ENCODE measurements around the gene USP34.

USP34 gene

DNA sequence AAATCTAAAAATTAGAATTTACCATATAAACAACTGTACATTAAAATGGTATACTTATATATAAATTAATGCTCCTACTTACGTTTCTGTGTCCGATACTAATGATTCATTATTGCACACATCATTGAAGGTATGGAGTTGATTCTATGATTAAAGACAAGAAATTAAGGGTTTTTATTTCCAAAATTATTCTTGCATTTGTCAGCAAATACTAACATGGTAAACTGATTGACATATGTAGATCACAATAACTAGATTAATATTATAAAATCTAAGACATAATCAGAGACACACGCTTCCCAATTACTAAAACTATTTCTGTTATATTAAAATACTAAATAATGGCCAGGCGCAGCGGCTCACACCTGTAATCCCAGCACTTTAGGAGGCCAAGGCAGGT is 92.6 kb downstream of the USP34 start:
- H3K9me3 Mint-ChIP-seq, result no peaks in the 10 kb centered on the region
- H3K4me1 Mint-ChIP-seq, result peaks cover 3% of the 10 kb centered on the region
- H3K36me3 Mint-ChIP-seq, result peaks cover 91% of the 10 kb centered on the region
- no peak overlapping the region for H3K27ac Mint-ChIP-seq
- ATAC-seq, result no peak
- H3K4me3 Mint-ChIP-seq, result no peak overlapping the region
- H3K27me3 Mint-ChIP-seq, result no peaks in the 10 kb centered on the region

DNA sequence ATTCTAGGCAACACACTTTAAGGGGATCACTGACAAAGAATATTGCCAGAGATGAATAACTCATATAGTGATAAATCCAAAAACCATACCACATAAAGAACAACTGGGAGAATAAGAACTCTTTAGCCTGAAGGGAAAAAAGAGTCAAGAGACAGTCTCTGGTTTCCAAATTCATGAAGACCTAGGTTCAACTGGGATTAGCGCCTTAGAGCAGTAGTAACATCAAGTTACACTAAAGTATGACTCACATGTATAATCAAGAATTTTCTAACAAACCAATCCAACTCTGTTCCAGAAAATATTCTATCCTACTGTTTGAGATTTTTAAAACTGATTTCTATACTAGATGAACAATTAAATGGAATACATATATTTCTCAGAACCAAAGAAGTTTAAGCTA is 93.8 kb downstream of the USP34 start:
- Mint-ChIP-seq H3K36me3 (peaks cover 88% of the 10 kb centered on the region), H3K27me3 (no peaks in the 10 kb centered on the region), H3K4me1 (peaks cover 5% of the 10 kb centered on the region)

DNA sequence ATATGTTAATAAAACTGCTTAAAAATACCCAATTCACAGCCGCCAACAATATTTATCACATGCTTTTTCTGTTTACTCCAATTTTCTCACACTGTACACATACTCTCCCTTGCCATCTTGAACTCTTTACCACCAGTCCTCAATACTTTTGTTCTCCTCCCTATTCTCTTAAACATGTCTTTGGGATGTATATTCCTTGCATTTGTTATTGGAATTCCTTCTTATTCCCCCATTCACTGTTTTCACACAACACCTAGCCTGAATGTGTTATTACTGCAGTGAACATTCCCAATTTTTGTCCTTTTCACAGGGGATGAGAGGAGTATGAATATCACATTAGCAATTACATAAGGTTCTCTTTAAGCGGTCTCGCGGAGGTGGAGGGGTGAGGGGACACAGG is 94.7 kb downstream of the USP34 start:
- Mint-ChIP-seq H3K4me1 (peaks cover 5% of the 10 kb centered on the region), H3K36me3 (peaks cover 80% of the 10 kb centered on the region)

More for the DNA sequence above, 93.8 kb downstream of the USP34 start:
- Mint-ChIP-seq H3K4me3 (no peak overlapping the region), H3K27ac (no peak overlapping the region), H3K9me3 (no peaks in the 10 kb centered on the region)
- no peak for ATAC-seq

DNA sequence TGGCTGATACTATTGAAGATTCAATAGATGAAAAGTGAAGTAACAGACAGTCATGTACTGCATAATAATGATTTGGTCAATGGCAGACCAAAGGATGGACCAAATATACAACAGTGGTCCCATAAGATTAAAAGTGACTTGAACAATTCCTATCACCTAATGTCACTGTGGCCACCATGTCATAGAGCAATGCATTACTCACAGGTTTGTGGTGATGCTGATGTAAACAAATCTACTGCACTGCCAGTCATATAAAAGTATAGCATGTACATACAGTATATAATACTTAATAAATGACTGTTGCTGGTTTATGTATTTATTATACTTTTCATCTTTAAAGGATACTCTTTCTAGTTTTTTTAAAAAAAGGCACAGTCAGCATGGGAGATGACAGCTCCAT is 99.9 kb downstream of the USP34 start:
- peaks cover 80% of the 10 kb centered on the region for H3K36me3 Mint-ChIP-seq
- ATAC-seq, result no peak
- peaks cover 35% of the 10 kb centered on the region for H3K4me1 Mint-ChIP-seq
- no peak overlapping the region for H3K4me3 Mint-ChIP-seq
- no peaks in the 10 kb centered on the region for H3K9me3 Mint-ChIP-seq
- no peaks in the 10 kb centered on the region for H3K27me3 Mint-ChIP-seq
- H3K27ac Mint-ChIP-seq, result no peak overlapping the region

More for the DNA sequence above, 94.7 kb downstream of the USP34 start:
- Mint-ChIP-seq H3K9me3 (no peaks in the 10 kb centered on the region), H3K27ac (no peak overlapping the region), H3K27me3 (no peaks in the 10 kb centered on the region), H3K4me3 (no peak overlapping the region)
- ATAC-seq, result no peak

DNA sequence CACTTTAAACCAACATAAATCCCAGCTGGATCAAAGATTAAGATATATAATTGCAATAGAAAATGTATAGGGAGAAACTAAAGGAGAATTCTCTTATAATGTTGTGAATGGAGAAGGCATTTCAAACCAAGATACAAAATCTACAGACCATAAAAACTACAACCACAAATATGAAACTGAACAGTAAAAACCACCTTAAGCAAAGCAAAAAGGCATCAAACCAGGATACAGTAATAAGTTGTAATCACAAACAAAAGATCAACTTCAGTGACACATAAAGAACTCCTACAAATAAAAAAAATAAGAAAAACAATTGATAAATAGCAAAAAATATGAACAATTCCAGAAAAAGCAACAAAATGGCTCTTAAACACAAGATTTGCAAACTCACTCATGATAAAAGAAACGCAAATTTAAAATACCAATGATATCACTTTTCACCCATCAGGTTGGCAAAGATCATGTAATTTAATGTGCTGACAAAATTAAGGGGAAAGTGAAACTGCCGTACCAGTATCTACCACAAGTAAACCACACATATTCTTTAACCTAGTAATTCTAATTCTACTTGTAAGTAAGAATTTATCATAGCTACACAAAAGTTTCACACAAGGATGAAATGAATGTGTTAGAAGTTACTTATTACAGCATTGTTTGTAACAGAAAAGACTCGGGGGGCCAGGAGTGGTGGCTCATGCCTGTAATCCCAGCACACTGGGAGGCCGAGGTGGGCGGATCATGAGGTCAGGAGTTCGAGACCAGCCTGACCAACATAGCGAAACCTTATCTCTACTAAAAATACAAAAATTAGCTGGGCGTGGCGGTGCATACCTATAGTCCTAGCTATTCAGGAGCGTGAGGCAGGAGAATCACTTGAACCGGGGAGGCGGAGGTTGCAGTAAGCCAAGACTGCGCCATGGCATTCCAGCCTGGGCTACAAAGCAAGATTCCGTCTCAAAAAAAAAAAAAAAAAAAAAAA is 101.9 kb downstream of the USP34 start:
- Mint-ChIP-seq H3K4me1 (peaks cover 37% of the 10 kb centered on the region), H3K9me3 (no peaks in the 10 kb centered on the region), H3K27me3 (no peaks in the 10 kb centered on the region), H3K4me3 (no peak overlapping the region), H3K36me3 (peaks cover 75% of the 10 kb centered on the region), H3K27ac (no peak overlapping the region)
- ATAC-seq, result no peak

DNA sequence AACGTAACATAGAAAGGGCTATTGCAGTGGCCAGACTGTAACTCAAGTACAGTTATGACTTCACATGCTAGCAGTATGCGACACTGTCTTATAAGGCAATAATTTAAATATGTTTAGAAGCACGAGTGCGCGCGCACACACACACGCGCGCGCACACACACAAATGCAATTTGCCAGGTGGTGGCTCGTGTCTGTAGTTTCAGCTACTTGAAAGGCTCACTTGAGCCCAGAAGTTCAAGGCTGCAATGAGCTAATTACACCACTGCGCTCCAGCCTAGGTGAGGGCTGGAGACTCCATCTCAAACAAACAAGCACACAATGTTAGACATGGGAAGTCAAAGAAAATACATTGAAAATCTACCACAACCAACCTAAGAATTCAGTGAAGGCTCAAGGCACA is 103.7 kb downstream of the USP34 start:
- no peak for ATAC-seq
- Mint-ChIP-seq H3K27me3 (no peaks in the 10 kb centered on the region), H3K27ac (no peak overlapping the region), H3K4me1 (peaks cover 32% of the 10 kb centered on the region), H3K9me3 (peaks cover 3% of the 10 kb centered on the region), H3K36me3 (peaks cover 77% of the 10 kb centered on the region), H3K4me3 (no peak overlapping the region)

DNA sequence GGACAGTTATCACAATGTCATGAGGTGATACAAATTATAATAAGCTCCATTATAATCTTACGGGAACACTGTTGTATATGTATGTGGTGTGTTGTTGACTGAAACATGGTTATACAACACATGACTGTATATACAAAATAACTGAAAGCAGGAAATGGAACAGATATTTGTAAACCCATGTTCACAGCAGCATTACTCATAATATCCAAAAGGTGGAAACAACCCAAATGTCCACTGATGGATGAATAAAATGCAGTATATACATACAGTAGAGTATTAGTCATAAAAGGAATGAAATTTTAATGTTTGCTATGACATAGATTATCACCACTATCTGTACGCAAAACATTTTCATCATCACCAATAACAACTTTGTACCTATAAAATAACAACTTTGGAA is 107.3 kb downstream of the USP34 start:
- peaks cover 80% of the 10 kb centered on the region for H3K36me3 Mint-ChIP-seq
- H3K4me1 Mint-ChIP-seq, result peaks cover 23% of the 10 kb centered on the region
- H3K27ac Mint-ChIP-seq, result no peak overlapping the region
- H3K4me3 Mint-ChIP-seq, result no peak overlapping the region
- peaks cover 3% of the 10 kb centered on the region for H3K9me3 Mint-ChIP-seq
- no peak for ATAC-seq
- H3K27me3 Mint-ChIP-seq, result no peaks in the 10 kb centered on the region

DNA sequence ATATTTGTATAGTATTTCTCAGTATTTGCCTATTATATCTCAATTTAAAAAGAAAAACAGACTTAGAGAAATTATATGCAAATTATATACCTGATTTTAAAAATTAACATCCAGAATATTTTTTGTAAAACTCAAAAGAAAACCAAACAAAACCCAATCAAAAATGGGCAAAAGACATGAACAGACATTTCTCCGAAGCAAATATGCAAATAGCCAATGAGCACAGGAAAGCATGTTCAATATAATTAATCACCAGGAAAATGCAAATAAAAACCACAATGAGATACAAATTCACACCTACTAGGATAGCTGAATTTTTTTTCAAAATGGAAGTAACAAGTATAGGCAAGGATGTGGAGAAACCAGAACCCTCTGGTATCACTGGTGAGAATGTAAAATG is 108.0 kb downstream of the USP34 start:
- peaks cover 23% of the 10 kb centered on the region for H3K4me1 Mint-ChIP-seq
- peaks cover 3% of the 10 kb centered on the region for H3K9me3 Mint-ChIP-seq
- H3K36me3 Mint-ChIP-seq, result peaks cover 72% of the 10 kb centered on the region
- H3K4me3 Mint-ChIP-seq, result no peak overlapping the region
- no peaks in the 10 kb centered on the region for H3K27me3 Mint-ChIP-seq
- no peak overlapping the region for H3K27ac Mint-ChIP-seq
- ATAC-seq, result no peak

DNA sequence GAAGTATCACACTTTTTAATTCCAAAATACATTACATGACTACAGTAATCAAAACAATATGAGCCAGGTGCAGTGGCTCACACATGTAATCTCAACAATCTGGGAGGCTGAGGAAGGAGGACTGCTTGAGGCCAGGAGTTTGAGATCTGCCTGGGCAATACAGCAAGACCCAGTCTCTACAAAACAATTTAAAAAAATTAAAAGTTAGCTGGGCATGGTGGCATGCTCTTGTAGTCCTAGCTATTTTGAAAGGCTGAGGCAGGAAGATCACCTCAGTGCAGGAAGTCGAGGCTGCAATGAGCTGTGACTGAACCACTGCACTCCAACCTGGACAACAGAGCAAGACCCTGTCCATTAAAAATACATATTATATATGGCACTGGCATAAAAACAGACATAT is 109.8 kb downstream of the USP34 start:
- Mint-ChIP-seq H3K4me1 (peaks cover 33% of the 10 kb centered on the region), H3K27ac (no peak overlapping the region), H3K4me3 (no peak overlapping the region), H3K9me3 (peaks cover 3% of the 10 kb centered on the region), H3K36me3 (peaks cover 66% of the 10 kb centered on the region), H3K27me3 (no peaks in the 10 kb centered on the region)
- ATAC-seq, result no peak

DNA sequence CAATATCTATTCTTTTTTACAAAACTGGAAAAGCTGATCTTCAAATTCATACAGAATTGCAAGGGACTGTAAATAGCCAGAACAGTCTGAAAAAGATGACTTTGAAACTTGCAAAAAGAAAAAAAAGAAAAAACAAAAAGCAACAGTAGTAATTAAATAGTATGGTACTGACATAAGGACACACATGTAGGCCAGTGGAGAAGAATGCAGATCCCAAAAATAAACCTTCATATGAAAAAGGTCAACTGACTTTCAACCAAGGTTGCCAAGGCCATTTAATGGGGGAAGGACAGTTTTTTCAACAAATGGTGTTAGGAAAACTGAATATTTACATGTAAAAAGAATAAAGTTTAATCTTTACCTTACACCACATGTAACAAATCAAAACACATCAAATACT is 111.8 kb downstream of the USP34 start:
- Mint-ChIP-seq H3K4me1 (peaks cover 38% of the 10 kb centered on the region), H3K36me3 (peaks cover 68% of the 10 kb centered on the region)

DNA sequence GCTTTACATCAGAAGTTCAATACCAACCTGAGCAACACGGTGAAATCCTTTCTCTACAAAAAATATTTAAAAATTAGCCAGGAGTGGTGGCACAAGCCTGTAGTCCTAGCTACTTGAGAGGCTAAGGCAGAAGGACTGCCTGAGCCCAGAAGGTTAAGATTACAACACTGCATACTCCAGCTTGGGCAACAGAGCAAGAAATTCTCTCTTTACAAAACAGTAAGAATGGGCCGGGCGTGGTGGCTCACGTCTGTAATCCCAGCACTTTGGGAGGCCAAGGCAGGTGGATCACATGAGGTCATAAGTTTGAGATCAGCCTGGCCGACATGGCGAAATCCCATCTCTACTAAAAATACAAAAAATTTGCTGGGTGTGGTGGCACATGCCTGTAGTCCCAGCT is 113.2 kb downstream of the USP34 start:
- Mint-ChIP-seq H3K27me3 (no peaks in the 10 kb centered on the region), H3K4me3 (no peak overlapping the region), H3K9me3 (peaks cover 8% of the 10 kb centered on the region), H3K27ac (no peak overlapping the region), H3K4me1 (peaks cover 38% of the 10 kb centered on the region), H3K36me3 (peaks cover 68% of the 10 kb centered on the region)
- ATAC-seq, result no peak

More for the DNA sequence above, 111.8 kb downstream of the USP34 start:
- no peaks in the 10 kb centered on the region for H3K27me3 Mint-ChIP-seq
- H3K27ac Mint-ChIP-seq, result no peak overlapping the region
- H3K4me3 Mint-ChIP-seq, result no peak overlapping the region
- peaks cover 3% of the 10 kb centered on the region for H3K9me3 Mint-ChIP-seq
- no peak for ATAC-seq

DNA sequence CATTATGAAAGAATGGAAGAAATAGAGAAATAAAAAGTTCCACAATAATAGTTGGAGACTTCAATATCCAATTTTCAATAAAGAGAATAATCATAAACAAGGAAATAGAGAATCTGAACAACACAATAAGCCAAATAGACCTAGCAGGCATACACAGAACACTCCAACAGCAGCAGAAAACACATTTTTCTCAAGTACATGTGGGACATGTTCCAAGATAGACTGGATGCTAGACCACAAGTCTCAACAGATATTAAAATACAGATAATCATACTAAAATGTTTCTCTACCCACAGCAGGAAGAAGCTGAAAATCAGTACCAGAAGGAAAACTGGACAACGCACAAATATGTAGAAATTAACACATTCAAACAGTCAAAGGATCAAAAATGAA is 113.9 kb downstream of the USP34 start:
- H3K9me3 Mint-ChIP-seq, result peaks cover 5% of the 10 kb centered on the region
- ATAC-seq, result no peak
- H3K4me3 Mint-ChIP-seq, result no peak overlapping the region
- no peak overlapping the region for H3K27ac Mint-ChIP-seq
- peaks cover 65% of the 10 kb centered on the region for H3K36me3 Mint-ChIP-seq
- H3K27me3 Mint-ChIP-seq, result no peaks in the 10 kb centered on the region
- peaks cover 38% of the 10 kb centered on the region for H3K4me1 Mint-ChIP-seq

DNA sequence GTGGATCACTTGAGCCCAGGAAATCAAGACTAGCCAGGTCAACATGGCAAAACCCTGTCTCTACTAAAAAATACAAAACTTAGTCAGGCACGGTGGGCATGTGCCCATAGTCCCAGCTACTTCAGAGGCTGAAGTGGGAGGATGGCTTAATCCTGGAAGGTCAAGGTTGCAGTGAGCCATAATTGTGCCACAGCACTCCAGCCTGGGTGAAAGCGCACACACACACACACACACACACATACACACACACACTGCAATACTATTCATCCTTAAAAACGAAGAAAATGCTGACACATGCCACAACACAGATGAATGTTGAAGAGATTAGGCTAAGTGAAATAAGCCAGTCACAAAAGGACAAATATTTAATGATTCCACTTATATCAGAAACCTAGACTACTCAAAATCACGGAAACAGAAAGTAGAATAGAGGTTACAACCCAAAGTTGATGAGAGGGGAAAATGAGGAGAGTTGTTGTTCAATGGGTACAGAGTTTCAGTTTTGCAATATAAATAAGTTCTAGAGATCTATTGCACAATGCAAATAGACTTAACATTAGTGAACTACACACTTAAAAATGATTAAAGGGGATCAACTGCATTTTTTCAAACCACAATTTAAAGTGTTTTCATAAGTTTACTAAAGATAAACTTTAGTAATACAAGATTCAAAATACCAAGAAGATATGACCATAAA is 114.5 kb downstream of the USP34 start:
- Mint-ChIP-seq H3K9me3 (peaks cover 5% of the 10 kb centered on the region), H3K27me3 (no peaks in the 10 kb centered on the region), H3K4me3 (no peak overlapping the region), H3K27ac (no peak overlapping the region), H3K36me3 (peaks cover 61% of the 10 kb centered on the region), H3K4me1 (peaks cover 35% of the 10 kb centered on the region)
- ATAC-seq, result no peak

DNA sequence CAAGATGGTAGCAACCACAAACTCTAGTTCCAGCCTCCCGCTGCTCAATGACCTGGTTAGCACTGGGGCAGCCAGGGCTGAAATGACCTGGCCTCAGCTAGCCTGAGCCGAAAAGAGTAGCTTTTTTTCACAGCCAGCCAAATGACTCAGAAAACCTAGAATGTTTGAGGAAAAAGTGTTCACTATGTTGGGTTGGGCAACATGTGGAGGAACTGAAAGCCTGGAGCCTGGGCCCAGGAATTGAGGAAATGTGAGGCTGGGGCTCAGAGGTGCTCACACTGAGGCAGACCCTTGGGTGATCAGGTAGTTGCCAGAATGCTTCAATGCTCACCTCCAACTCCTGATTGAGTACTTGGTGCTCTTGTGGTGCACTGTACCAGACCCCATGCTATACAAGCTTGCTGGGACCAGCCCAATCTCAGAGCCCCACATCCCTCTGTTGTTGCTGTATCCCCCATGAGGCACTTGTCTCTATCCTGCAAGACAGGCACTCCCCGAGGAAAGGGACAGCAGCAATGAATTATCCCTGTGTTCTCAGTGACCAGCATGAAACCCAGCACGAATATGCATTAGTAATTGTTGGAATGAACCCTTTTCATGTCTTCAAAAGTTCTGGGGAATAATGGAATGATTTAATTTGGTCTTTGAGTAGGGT is 116.2 kb downstream of the USP34 start:
- Mint-ChIP-seq H3K27ac (peak overlapping the region; percentile 41), H3K4me1 (peaks cover 26% of the 10 kb centered on the region), H3K27me3 (no peaks in the 10 kb centered on the region), H3K36me3 (peaks cover 58% of the 10 kb centered on the region), H3K9me3 (peaks cover 5% of the 10 kb centered on the region), H3K4me3 (no peak overlapping the region)
- ATAC-seq, result no peak

DNA sequence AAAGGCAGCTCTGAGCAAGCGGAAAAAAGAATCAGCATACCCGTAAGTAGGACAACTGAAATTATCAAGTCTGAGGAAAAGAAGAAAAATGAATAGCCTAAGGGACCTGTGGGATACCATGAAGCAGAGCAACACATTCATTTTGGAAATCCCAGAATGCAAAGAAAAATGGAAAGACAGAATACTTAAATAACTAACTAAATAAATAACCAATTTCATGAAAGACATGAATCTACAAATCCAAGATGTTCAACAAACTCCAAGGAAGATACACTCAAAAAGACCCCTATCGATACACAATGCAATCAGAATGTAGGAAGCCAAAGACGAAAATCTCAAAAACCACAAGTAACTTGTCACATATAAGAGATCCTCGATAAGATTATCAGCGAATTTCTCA is 117.0 kb downstream of the USP34 start:
- peaks cover 26% of the 10 kb centered on the region for H3K4me1 Mint-ChIP-seq
- H3K27me3 Mint-ChIP-seq, result no peaks in the 10 kb centered on the region
- ATAC-seq, result no peak

More for the DNA sequence above, 117.0 kb downstream of the USP34 start:
- Mint-ChIP-seq H3K36me3 (peaks cover 64% of the 10 kb centered on the region), H3K4me3 (no peak overlapping the region), H3K27ac (no peak overlapping the region), H3K9me3 (peaks cover 5% of the 10 kb centered on the region)

All from stimulated activated memory B cell treated with anti-CD40 and anti-IgM and Interleukin-4, amounts not matched to agents 10 μg/mL and 1 μg/mL and 100 μg/mL, for 72 hours (primary cell).